ENCODE data around the gene PCSK2. TPM values are rescaled to one million over a fixed set of nuclear protein-coding genes. Genes with fewer than 3 reads are reported as not detected.
A peak's percentile ranks its signal among the peaks of the same experiment; 100 is the strongest.

PCSK2 gene
- total and polyA plus RNA-seq, 4 donors = 0.51 to 9.8 (median 1.5) TPM

DNA sequence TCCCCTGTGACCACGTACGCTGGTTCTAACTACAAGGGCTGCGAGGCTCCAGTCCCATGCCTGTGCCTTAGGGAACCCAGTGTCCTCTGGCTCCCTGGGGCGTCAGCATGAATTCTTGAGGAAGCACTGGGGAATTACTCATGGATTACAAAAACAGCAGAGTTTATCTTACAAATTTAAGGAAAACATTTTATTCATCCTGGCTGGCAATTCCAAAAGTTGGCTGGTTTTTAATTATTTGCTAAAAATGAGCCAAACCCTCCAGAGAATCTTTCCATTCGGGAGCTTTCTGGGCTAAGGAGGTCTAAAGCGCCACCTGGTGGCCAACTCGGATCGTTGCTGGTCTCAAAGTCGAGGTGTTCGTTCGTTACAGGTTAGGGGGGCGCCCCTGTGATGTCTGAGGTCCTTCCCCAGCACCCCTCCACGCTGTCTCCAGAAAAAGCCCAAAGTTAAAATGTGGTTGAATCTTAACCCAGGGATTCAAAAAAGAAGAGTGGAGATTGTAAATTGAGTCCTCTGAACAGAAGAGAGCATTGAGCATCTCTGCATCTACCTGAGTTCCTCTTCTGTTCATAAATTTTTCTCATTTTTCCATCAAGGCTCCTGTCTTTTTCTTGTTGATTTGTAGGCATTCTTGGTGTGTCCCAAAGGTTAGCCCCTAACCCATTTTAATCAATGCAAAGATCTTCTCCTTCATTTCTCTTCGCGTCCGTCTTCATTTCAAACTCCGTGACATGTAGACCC is 205.0 kb downstream of the PCSK2 start:
- ATAC-seq (ENCODE audit: insufficient read depth, low FRiP score) (no peak), DNase-seq (peak; percentile 63 to 79 (median 73))
- Histone ChIP-seq H3K27me3 (ENCODE audit: control insufficient read depth in 3 of 3, insufficient read depth in 3 of 3, low read length in 2 of 3) (peaks cover 3 to 7% (median 7%) of the 10 kb centered on the region in 3 donors), H3K36me3 (ENCODE audit: control insufficient read depth in 4 of 4, insufficient read depth in 4 of 4, low read length in 4 of 4) (no peaks in the 10 kb centered on the region), H3K9me3 (ENCODE audit: control insufficient read depth in 4 of 4, insufficient read depth in 3 of 4, low read length in 3 of 4) (no peaks in the 10 kb centered on the region), H3K27ac (ENCODE audit: low read depth in 1 of 2, low read length in 1 of 2) (no peak overlapping the region), H3K9ac (ENCODE audit: insufficient read depth in 1 of 2, low read length in 2 of 2) (no peak overlapping the region), H3K4me3 (no peak overlapping the region), H3K4me1 (ENCODE audit: control insufficient read depth in 5 of 5, insufficient read depth in 5 of 5, low read length in 5 of 5) (peaks cover 0 to 6% (median 0%) of the 10 kb centered on the region in 5 donors)
- TF ChIP-seq, protein P1, sequence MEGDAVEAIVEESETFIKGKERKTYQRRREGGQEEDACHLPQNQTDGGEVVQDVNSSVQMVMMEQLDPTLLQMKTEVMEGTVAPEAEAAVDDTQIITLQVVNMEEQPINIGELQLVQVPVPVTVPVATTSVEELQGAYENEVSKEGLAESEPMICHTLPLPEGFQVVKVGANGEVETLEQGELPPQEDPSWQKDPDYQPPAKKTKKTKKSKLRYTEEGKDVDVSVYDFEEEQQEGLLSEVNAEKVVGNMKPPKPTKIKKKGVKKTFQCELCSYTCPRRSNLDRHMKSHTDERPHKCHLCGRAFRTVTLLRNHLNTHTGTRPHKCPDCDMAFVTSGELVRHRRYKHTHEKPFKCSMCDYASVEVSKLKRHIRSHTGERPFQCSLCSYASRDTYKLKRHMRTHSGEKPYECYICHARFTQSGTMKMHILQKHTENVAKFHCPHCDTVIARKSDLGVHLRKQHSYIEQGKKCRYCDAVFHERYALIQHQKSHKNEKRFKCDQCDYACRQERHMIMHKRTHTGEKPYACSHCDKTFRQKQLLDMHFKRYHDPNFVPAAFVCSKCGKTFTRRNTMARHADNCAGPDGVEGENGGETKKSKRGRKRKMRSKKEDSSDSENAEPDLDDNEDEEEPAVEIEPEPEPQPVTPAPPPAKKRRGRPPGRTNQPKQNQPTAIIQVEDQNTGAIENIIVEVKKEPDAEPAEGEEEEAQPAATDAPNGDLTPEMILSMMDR (IDR thresholded peaks at IDR 0.05; ENCODE audit: control extremely low read depth, extremely low read depth) = peak; percentile 51
- 31 to 35% methylated on average over 17 of the region's 17 CpGs for WGBS, 2 donors

DNA sequence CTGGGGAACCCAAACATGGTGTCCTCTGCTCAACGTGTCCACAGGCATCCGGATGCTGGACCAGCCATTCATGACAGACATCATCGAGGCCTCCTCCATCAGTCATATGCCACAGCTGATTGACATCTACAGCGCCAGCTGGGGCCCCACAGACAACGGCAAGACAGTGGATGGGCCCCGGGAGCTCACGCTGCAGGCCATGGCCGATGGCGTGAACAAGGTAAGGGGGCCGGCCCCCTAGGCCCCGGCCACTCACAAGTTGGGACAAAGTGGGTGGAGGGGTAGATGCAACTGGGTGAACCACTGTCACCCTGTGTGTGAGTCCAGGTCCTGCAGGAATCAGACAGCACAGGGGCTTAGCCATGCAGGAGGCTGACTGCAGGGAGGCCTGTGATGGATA is 209.8 kb downstream of the PCSK2 start:
- 91 to 92% methylated on average over 11 of the region's 11 CpGs for WGBS, 2 donors
- no peak for ATAC-seq (ENCODE audit: insufficient read depth, low FRiP score)
- no peaks in the 10 kb centered on the region for H3K9me3 ChIP-seq (ENCODE audit: control insufficient read depth in 4 of 4, insufficient read depth in 3 of 4, low read length in 3 of 4)
- no peak overlapping the region for H3K9ac ChIP-seq (ENCODE audit: insufficient read depth in 1 of 2, low read length in 2 of 2)
- H3K27ac ChIP-seq (ENCODE audit: low read depth in 1 of 2, low read length in 1 of 2) = no peak overlapping the region
- no peak overlapping the region for H3K4me3 ChIP-seq
- H3K4me1 ChIP-seq (ENCODE audit: control insufficient read depth in 5 of 5, insufficient read depth in 5 of 5, low read length in 5 of 5) = no peaks in the 10 kb centered on the region
- peaks cover 3 to 11% (median 7%) of the 10 kb centered on the region in 3 donors for H3K27me3 ChIP-seq (ENCODE audit: control insufficient read depth in 3 of 3, insufficient read depth in 3 of 3, low read length in 2 of 3)
- DNase-seq = no peak
- H3K36me3 ChIP-seq (ENCODE audit: control insufficient read depth in 4 of 4, insufficient read depth in 4 of 4, low read length in 4 of 4) = no peaks in the 10 kb centered on the region
- TF ChIP-seq, protein P1 (IDR thresholded peaks at IDR 0.05; ENCODE audit: control extremely low read depth, extremely low read depth) = no peak

DNA sequence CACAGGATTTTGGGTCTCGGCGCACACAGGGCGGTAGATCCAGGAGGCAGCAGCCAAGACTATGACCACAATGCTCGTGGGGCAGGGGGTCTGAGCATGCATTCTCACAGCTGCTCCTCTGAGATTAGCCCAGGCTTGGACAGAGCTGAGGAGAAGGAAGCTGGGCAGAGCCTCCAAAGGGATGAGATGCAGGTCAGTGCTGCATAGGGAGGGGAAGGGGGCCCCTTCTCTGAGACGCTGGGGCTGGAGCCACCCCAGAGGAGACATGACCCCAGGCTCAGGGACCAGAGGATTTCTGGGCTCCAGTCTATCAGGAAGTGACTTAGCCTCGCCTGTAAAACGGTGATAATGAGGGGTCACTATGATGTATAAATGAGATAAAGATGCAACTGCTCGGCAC is 210.4 kb downstream of the PCSK2 start:
- ATAC-seq (ENCODE audit: insufficient read depth, low FRiP score) (no peak), DNase-seq (no peak)
- 51 to 63% methylated on average over 8 of the region's 8 CpGs for WGBS, 2 donors
- H3K4me1 ChIP-seq (ENCODE audit: control insufficient read depth in 5 of 5, insufficient read depth in 5 of 5, low read length in 5 of 5) = no peaks in the 10 kb centered on the region
- H3K4me3 ChIP-seq = no peak overlapping the region
- TF ChIP-seq, protein P1 (IDR thresholded peaks at IDR 0.05; ENCODE audit: control extremely low read depth, extremely low read depth) = no peak
- no peak overlapping the region for H3K9ac ChIP-seq (ENCODE audit: insufficient read depth in 1 of 2, low read length in 2 of 2)
- H3K9me3 ChIP-seq (ENCODE audit: control insufficient read depth in 4 of 4, insufficient read depth in 3 of 4, low read length in 3 of 4) = peaks cover 0 to 2% (median 0%) of the 10 kb centered on the region in 4 donors
- H3K27ac ChIP-seq (ENCODE audit: low read depth in 1 of 2, low read length in 1 of 2) = no peak overlapping the region
- no peaks in the 10 kb centered on the region for H3K36me3 ChIP-seq (ENCODE audit: control insufficient read depth in 4 of 4, insufficient read depth in 4 of 4, low read length in 4 of 4)
- peaks cover 3 to 11% (median 7%) of the 10 kb centered on the region in 3 donors for H3K27me3 ChIP-seq (ENCODE audit: control insufficient read depth in 3 of 3, insufficient read depth in 3 of 3, low read length in 2 of 3)

All from lung (tissue), 12 donors.